HFF-Myc (cell line): ENCODE results near the gene ZIC1.

ENCODE experiments used
- DNase-seq: peaks from one replicate; pipeline ENCODE4 v3.0.0-alpha.2; 2011; ENCODE audit warnings: low read depth; ENCODE audit errors: extremely low read depth
- H3K4me3 ChIP-seq: replicated peaks from 2 replicates; pipeline ENCODE4 v1.5.1; 2011; ENCODE audit warnings: low read depth, mild to moderate bottlenecking, control low read depth, low read length
- CTCF ChIP-seq: IDR thresholded peaks from 2 replicates; pipeline ENCODE4 v1.5.1; 2012; ENCODE audit warnings: mild to moderate bottlenecking, low read depth, low read length, control low read depth; ENCODE audit errors: missing control alignments

Gene ZIC1

GRCh38 chr3:147385059-147386012, 23.8 kb upstream of the ZIC1 start:
- no peak for TF ChIP-seq CTCF
- no peak overlapping the region for H3K4me3 ChIP-seq
- DNase-seq, result no peak

- no peak for DNase-seq
- TF ChIP-seq CTCF, result no peak
- H3K4me3 ChIP-seq, result no peak overlapping the region
Observed at GRCh38 chr3:147387291-147387884, 21.8 kb upstream of the ZIC1 start.

GRCh38 chr3:147387885-147388699, 21.1 kb upstream of the ZIC1 start:
- TF ChIP-seq CTCF, result no peak
- no peak overlapping the region for H3K4me3 ChIP-seq
- DNase-seq, result no peak

- TF ChIP-seq CTCF, result no peak
- DNase-seq, result no peak
- H3K4me3 ChIP-seq, result no peak overlapping the region
Observed at GRCh38 chr3:147388700-147389580, 20.2 kb upstream of the ZIC1 start.

GRCh38 chr3:147389717-147390116, 19.4 kb upstream of the ZIC1 start:
- DNase-seq, result no peak
- no peak for TF ChIP-seq CTCF
- no peak overlapping the region for H3K4me3 ChIP-seq
